Vagina (tissue), 2 donors: ENCODE results near the gene TBC1D14.

Experiments used
- CTCF ChIP-seq, 3 experiments: fragments of 450-650 bp in 2 of 3; fragments of 200-600 bp in 1 of 3; sonication (generic) in 1 of 3; IDR thresholded peaks; one replicate each; pipeline ENCODE4 v1.5.1; 2017 to 2019; ENCODE audit warnings: antibody characterized with exemption in 3 of 3, mild to moderate bottlenecking in 2 of 3, moderate library complexity in 2 of 3
- POLR2A ChIP-seq, 2 donors: fragments of 450-650 bp; IDR thresholded peaks; one replicate each; pipeline ENCODE4 v1.6.1; 2017; ENCODE audit warnings: antibody characterized with exemption in 2 of 2, mild to moderate bottlenecking in 2 of 2, moderate library complexity in 2 of 2
- POLR2AphosphoS5 ChIP-seq, 2 donors: sonication (generic); formaldehyde crosslinking; IDR thresholded peaks; one replicate each; pipeline ENCODE4 v1.9.0; 2017; ENCODE audit warnings: antibody characterized with exemption in 2 of 2, mild to moderate bottlenecking in 2 of 2, low read depth in 1 of 2; ENCODE audit not compliant: insufficient read depth in 1 of 2

GRCh38 chr4:6961496-6962210 lies 52.0 kb downstream of the TBC1D14 start:
- TF ChIP-seq CTCF (IDR thresholded peaks at IDR 0.05) = no peak
- no peak for TF ChIP-seq POLR2AphosphoS5 (IDR thresholded peaks at IDR 0.05; ENCODE audit: insufficient read depth in 1 of 2, low read depth in 1 of 2)
- TF ChIP-seq POLR2A (IDR thresholded peaks at IDR 0.05) = no peak
